Measurements from ENCODE around the gene PRKG1. TPM values are rescaled to one million over a fixed set of nuclear protein-coding genes. Genes with fewer than 3 reads are reported as not detected.

The PRKG1 gene
- total and polyA plus RNA-seq, 2 donors (not counting 1 experiment from before 2014, with no cell fraction given): not detected

DNA sequence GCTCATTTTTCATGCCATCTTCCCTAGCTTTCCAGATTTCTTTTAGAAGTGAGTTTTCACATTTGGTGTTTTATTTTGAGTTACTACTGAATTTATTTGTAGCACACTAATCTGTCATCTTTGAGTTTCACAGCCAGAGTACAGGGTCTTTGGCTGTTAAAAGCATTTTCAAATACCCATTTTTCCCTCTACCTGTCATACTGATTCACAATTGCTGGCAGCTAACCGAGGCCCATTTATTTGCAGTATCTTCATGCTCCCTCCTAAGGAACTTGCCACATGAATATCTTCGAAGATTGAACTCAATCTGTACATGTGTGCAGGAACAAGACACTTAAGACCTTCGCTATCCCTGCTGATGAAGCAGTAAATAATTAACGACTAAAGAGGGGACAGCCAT is 1194.9 kb downstream of the PRKG1 start:
- ATAC-seq (ENCODE audit: low read depth) (no peak), DNase-seq (no peak)
- H3K27me3 ChIP-seq (replicated peaks in 1 of 4; ENCODE audit: control extremely low read depth in 1 of 4, control insufficient read depth in 3 of 4, insufficient read depth in 4 of 4, low read length in 3 of 4): no peaks in the 10 kb centered on the region
- H3K79me2 ChIP-seq (ENCODE audit: control insufficient read depth, insufficient read depth, low read length): no peaks in the 10 kb centered on the region
- no peaks in the 10 kb centered on the region for H3K9me3 ChIP-seq (ENCODE audit: control extremely low read depth in 1 of 3, control insufficient read depth in 2 of 3, insufficient read depth in 1 of 3, low read length in 2 of 3)
- POLR2A ChIA-PET: no interaction called here
- no peak for TF ChIP-seq EZH2 (IDR thresholded peaks at IDR 0.05; ENCODE audit: borderline replicate concordance, insufficient read depth, low read depth, low read length, poor library complexity, severe bottlenecking)
- TF ChIP-seq, protein P1, sequence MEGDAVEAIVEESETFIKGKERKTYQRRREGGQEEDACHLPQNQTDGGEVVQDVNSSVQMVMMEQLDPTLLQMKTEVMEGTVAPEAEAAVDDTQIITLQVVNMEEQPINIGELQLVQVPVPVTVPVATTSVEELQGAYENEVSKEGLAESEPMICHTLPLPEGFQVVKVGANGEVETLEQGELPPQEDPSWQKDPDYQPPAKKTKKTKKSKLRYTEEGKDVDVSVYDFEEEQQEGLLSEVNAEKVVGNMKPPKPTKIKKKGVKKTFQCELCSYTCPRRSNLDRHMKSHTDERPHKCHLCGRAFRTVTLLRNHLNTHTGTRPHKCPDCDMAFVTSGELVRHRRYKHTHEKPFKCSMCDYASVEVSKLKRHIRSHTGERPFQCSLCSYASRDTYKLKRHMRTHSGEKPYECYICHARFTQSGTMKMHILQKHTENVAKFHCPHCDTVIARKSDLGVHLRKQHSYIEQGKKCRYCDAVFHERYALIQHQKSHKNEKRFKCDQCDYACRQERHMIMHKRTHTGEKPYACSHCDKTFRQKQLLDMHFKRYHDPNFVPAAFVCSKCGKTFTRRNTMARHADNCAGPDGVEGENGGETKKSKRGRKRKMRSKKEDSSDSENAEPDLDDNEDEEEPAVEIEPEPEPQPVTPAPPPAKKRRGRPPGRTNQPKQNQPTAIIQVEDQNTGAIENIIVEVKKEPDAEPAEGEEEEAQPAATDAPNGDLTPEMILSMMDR (IDR thresholded peaks at IDR 0.05): no peak
- CTCF ChIA-PET: no interaction called here
- H3K27me3 Mint-ChIP-seq: no peaks in the 10 kb centered on the region
- intact Hi-C loops (cut with micrococcal nuclease): no loop called here
- H3K27ac ChIP-seq (ENCODE audit: low read length in 2 of 2): no peak overlapping the region
- H2AFZ ChIP-seq (ENCODE audit: insufficient read depth, low read depth, low read length, poor library complexity, severe bottlenecking): no peak overlapping the region
- H3K4me3 Mint-ChIP-seq: no peak overlapping the region
- no peak overlapping the region for H3K4me2 ChIP-seq (replicated peaks; ENCODE audit: low read depth, low read length, poor library complexity, severe bottlenecking)
- no peak overlapping the region for H3K4me3 ChIP-seq (ENCODE audit: control extremely low read depth in 1 of 5, extremely low read depth in 1 of 5, insufficient read depth in 1 of 5, low read depth in 2 of 5, low read length in 4 of 5)
- H3K27ac Mint-ChIP-seq: no peak overlapping the region
- H4K20me1 ChIP-seq (ENCODE audit: control insufficient read depth, insufficient read depth, low read length, poor library complexity, severe bottlenecking): no peaks in the 10 kb centered on the region
- no peak overlapping the region for H3K9ac ChIP-seq (ENCODE audit: low read length)
- no peaks in the 10 kb centered on the region for H3K36me3 ChIP-seq (replicated peaks in 1 of 2; ENCODE audit: control extremely low read depth in 1 of 2, control insufficient read depth in 1 of 2, extremely low read depth in 1 of 2, insufficient read depth in 2 of 2, low read length in 1 of 2)
- H3K4me1 Mint-ChIP-seq: no peaks in the 10 kb centered on the region
- H3K9me3 Mint-ChIP-seq (ENCODE audit: insufficient read depth): no peaks in the 10 kb centered on the region
- WGBS (ENCODE audit: insufficient coverage): 75% methylated on average over 1 of the region's 4 CpGs
- no peaks in the 10 kb centered on the region for H3K4me1 ChIP-seq (ENCODE audit: control insufficient read depth in 2 of 2, insufficient read depth in 2 of 2, low read length in 2 of 2)

DNA sequence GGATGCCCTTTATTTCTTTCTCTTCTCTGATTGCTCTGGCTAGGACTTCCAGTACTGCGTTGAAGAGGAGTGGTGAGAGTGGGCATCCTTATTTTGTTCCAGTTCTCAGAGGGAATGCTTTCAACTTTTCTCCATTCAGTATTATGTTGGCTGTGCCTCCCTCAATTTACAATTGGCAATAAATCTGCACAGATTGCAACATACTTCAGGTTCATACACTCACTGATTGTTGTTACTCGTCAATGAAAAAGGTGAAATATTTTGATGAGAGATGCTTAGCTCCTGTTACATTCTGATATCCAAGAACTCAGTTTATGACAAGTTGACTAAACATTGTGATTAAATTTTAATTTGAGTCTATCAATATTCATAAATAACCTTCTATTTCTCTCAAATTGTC is 1201.9 kb downstream of the PRKG1 start:
- WGBS (ENCODE audit: insufficient coverage): no CpG with 5 or more reads among the region's 2 CpGs
- H3K4me3 Mint-ChIP-seq: no peak overlapping the region
- POLR2A ChIA-PET: no interaction called here

More for the DNA sequence above, 1201.9 kb downstream of the PRKG1 start:
- Histone ChIP-seq H3K4me1 (ENCODE audit: control insufficient read depth in 2 of 2, insufficient read depth in 2 of 2, low read length in 2 of 2) (no peaks in the 10 kb centered on the region), H3K4me2 (replicated peaks; ENCODE audit: low read depth, low read length, poor library complexity, severe bottlenecking) (no peak overlapping the region), H3K9me3 (ENCODE audit: control extremely low read depth in 1 of 3, control insufficient read depth in 2 of 3, insufficient read depth in 1 of 3, low read length in 2 of 3) (peaks cover 2 to 4% (median 2%) of the 10 kb centered on the region in 3 donors), H3K27ac (ENCODE audit: low read length in 2 of 2) (no peak overlapping the region), H3K4me3 (ENCODE audit: control extremely low read depth in 1 of 5, extremely low read depth in 1 of 5, insufficient read depth in 1 of 5, low read depth in 2 of 5, low read length in 4 of 5) (no peak overlapping the region), H4K20me1 (ENCODE audit: control insufficient read depth, insufficient read depth, low read length, poor library complexity, severe bottlenecking) (no peaks in the 10 kb centered on the region), H3K36me3 (replicated peaks in 1 of 2; ENCODE audit: control extremely low read depth in 1 of 2, control insufficient read depth in 1 of 2, extremely low read depth in 1 of 2, insufficient read depth in 2 of 2, low read length in 1 of 2) (no peaks in the 10 kb centered on the region), H3K9ac (ENCODE audit: low read length) (no peak overlapping the region), H3K79me2 (ENCODE audit: control insufficient read depth, insufficient read depth, low read length) (no peaks in the 10 kb centered on the region), H2AFZ (ENCODE audit: insufficient read depth, low read depth, low read length, poor library complexity, severe bottlenecking) (no peak overlapping the region), H3K27me3 (replicated peaks in 1 of 4; ENCODE audit: control extremely low read depth in 1 of 4, control insufficient read depth in 3 of 4, insufficient read depth in 4 of 4, low read length in 3 of 4) (no peaks in the 10 kb centered on the region)
- Mint-ChIP-seq H3K4me1 (no peaks in the 10 kb centered on the region), H3K9me3 (ENCODE audit: insufficient read depth) (no peaks in the 10 kb centered on the region), H3K27ac (no peak overlapping the region), H3K27me3 (no peaks in the 10 kb centered on the region)
- TF ChIP-seq EZH2 (IDR thresholded peaks at IDR 0.05; ENCODE audit: borderline replicate concordance, insufficient read depth, low read depth, low read length, poor library complexity, severe bottlenecking): no peak
- TF ChIP-seq, protein P1 (IDR thresholded peaks at IDR 0.05): no peak
- CTCF ChIA-PET: no interaction called here
- ATAC-seq (ENCODE audit: low read depth) (no peak), DNase-seq (no peak)
- intact Hi-C loops (cut with micrococcal nuclease): no loop called here

All from B cell (primary cell).